ENCODE data around the gene MYO10. TPM values are rescaled to one million over a fixed set of nuclear protein-coding genes. Genes with fewer than 3 reads are reported as not detected.

The MYO10 gene
- total RNA-seq, 2 experiments from 2014 or later = 0.03 to 1.7 TPM

GRCh38 chr5:16901021-16901644 is 35.0 kb downstream of the MYO10 start:
- Histone ChIP-seq H2AFZ (ENCODE audit: low read length) (no peak overlapping the region), H3K4me2 (ENCODE audit: low read length) (no peak overlapping the region), H3K4me1 (ENCODE audit: insufficient read depth, low read length, poor library complexity, severe bottlenecking) (no peaks in the 10 kb centered on the region), H3K9me3 (ENCODE audit: low read length) (no peaks in the 10 kb centered on the region), H3K9me2 (ENCODE audit: insufficient read depth, low read length) (no peaks in the 10 kb centered on the region), H3K36me3 (ENCODE audit: insufficient read depth, low read length) (no peaks in the 10 kb centered on the region), H3K27ac (ENCODE audit: low read depth, low read length, poor library complexity, severe bottlenecking) (no peak overlapping the region), H3K4me3 (ENCODE audit: low read depth, low read length, poor library complexity, severe bottlenecking) (no peak overlapping the region), H4K20me1 (ENCODE audit: insufficient read depth, low read length) (no peaks in the 10 kb centered on the region), H3K79me2 (ENCODE audit: insufficient read depth, low read depth, low read length) (no peaks in the 10 kb centered on the region)
- BruUV-seq (replicated peaks) = no TSS peak
- TF ChIP-seq EZH2phosphoT487 (IDR thresholded peaks at IDR 0.05; ENCODE audit: borderline replicate concordance, low read depth, low read length) = no peak
- CTCF ChIA-PET (ENCODE audit: unreplicated experiment) = no interaction called here
- DNase-seq (ENCODE audit: low spot score) = no peak
- intact Hi-C loops (cut with micrococcal nuclease; ENCODE audit: unreplicated experiment) = no loop called here
- POLR2A ChIA-PET = interaction anchor here (0.7 kb wide), 1 partner anchor 932 kb away, joined by 3 read pairs; no protein-coding TSS in a partner anchor

GRCh38 chr5:16899171-16899570 is 36.9 kb downstream of the MYO10 start:
- no TSS peak for BruUV-seq (replicated peaks)

GRCh38 chr5:16897800-16898199 is 38.3 kb downstream of the MYO10 start:
- ChIA-PET CTCF (ENCODE audit: unreplicated experiment) (no interaction called here), POLR2A (interaction anchor here (1.2 kb wide), 1 partner anchor 21 kb away, joined by 3 read pairs; no protein-coding TSS in a partner anchor)
- TF ChIP-seq EZH2phosphoT487 (IDR thresholded peaks at IDR 0.05; ENCODE audit: borderline replicate concordance, low read depth, low read length) (no peak), CTCF (conservative IDR thresholded peaks at IDR 0.05; ENCODE audit: low read length) (no peak)
- no peaks in the 10 kb centered on the region for H3K36me3 ChIP-seq (ENCODE audit: insufficient read depth, low read length)
- H3K27ac ChIP-seq (ENCODE audit: low read depth, low read length, poor library complexity, severe bottlenecking) = no peak overlapping the region
- H2AFZ ChIP-seq (ENCODE audit: low read length) = no peak overlapping the region
- intact Hi-C loops (cut with micrococcal nuclease; ENCODE audit: unreplicated experiment) = no loop called here
- no peaks in the 10 kb centered on the region for H3K79me2 ChIP-seq (ENCODE audit: insufficient read depth, low read depth, low read length)
- H3K4me2 ChIP-seq (ENCODE audit: low read length) = no peak overlapping the region
- no peaks in the 10 kb centered on the region for H3K9me3 ChIP-seq (ENCODE audit: low read length)
- BruUV-seq (replicated peaks) = no TSS peak
- H3K9me2 ChIP-seq (ENCODE audit: insufficient read depth, low read length) = no peaks in the 10 kb centered on the region
- no peak overlapping the region for H3K4me3 ChIP-seq (ENCODE audit: low read depth, low read length, poor library complexity, severe bottlenecking)
- no peaks in the 10 kb centered on the region for H3K4me1 ChIP-seq (ENCODE audit: insufficient read depth, low read length, poor library complexity, severe bottlenecking)
- H4K20me1 ChIP-seq (ENCODE audit: insufficient read depth, low read length) = no peaks in the 10 kb centered on the region
- no peak for DNase-seq (ENCODE audit: low spot score)

More at GRCh38 chr5:16899171-16899570, 36.9 kb downstream of the MYO10 start:
- Histone ChIP-seq H3K4me2 (ENCODE audit: low read length) (no peak overlapping the region), H2AFZ (ENCODE audit: low read length) (no peak overlapping the region), H4K20me1 (ENCODE audit: insufficient read depth, low read length) (no peaks in the 10 kb centered on the region), H3K9me2 (ENCODE audit: insufficient read depth, low read length) (no peaks in the 10 kb centered on the region), H3K4me1 (ENCODE audit: insufficient read depth, low read length, poor library complexity, severe bottlenecking) (no peaks in the 10 kb centered on the region), H3K9me3 (ENCODE audit: low read length) (no peaks in the 10 kb centered on the region), H3K27ac (ENCODE audit: low read depth, low read length, poor library complexity, severe bottlenecking) (no peak overlapping the region), H3K79me2 (ENCODE audit: insufficient read depth, low read depth, low read length) (no peaks in the 10 kb centered on the region), H3K36me3 (ENCODE audit: insufficient read depth, low read length) (no peaks in the 10 kb centered on the region), H3K4me3 (ENCODE audit: low read depth, low read length, poor library complexity, severe bottlenecking) (no peak overlapping the region)
- ChIA-PET CTCF (ENCODE audit: unreplicated experiment) (no interaction called here), POLR2A (no interaction called here)
- TF ChIP-seq CTCF (conservative IDR thresholded peaks at IDR 0.05; ENCODE audit: low read length) = no peak
- TF ChIP-seq EZH2phosphoT487 (IDR thresholded peaks at IDR 0.05; ENCODE audit: borderline replicate concordance, low read depth, low read length) = no peak
- DNase-seq (ENCODE audit: low spot score) = no peak
- intact Hi-C loops (cut with micrococcal nuclease; ENCODE audit: unreplicated experiment) = no loop called here

All from OCI-LY7 (cell line).